K562 (cell line): ENCODE results near the gene KIF17. TPM values are rescaled to one million over a fixed set of nuclear protein-coding genes. Genes with fewer than 3 reads are reported as not detected.
A peak's percentile ranks its signal among the peaks of the same experiment; 100 is the strongest.

Source experiments
- ARID1B ChIP-seq: fragments of 450-650 bp; IDR thresholded peaks from 2 replicates; pipeline ENCODE4 v1.6.1; 2016; ENCODE audit warnings: antibody characterized with exemption, mild to moderate bottlenecking, inconsistent platforms
- CAMTA2 ChIP-seq: fragments of 250-450 bp; sonication (Bioruptor Pico); conservative IDR thresholded peaks from 2 replicates; pipeline ENCODE4 v1.5.1; 2022
- ETV6 ChIP-seq, 3 experiments: fragments of 150-350 bp in 1 of 3; sonication (generic) in 1 of 3; formaldehyde crosslinking in 1 of 3; IDR thresholded peaks; 2 replicates each; pipeline versions ENCODE4 v1.6.1 to v1.8.0; 2014 to 2022; ENCODE audit warnings: borderline replicate concordance in 2 of 3, low read depth in 2 of 3, antibody characterized with exemption in 1 of 3, low read length in 1 of 3, mild to moderate bottlenecking in 1 of 3, missing genetic modification reagents in 1 of 3
- FOS ChIP-seq: IDR thresholded peaks from 3 replicates; pipeline ENCODE4 v1.6.1; 2011; ENCODE audit not compliant: insufficient read length; ENCODE audit errors: extremely low read depth
- HDAC3 ChIP-seq: fragments of 450-650 bp; IDR thresholded peaks from 2 replicates; pipeline ENCODE4 v1.6.1; 2018; ENCODE audit warnings: borderline replicate concordance, mild to moderate bottlenecking, moderate library complexity; ENCODE audit not compliant: partially characterized antibody
- HMG20B ChIP-seq: fragments of 250-450 bp; sonication (Bioruptor Pico); IDR thresholded peaks from 2 replicates; pipeline ENCODE4 v1.5.0; 2021; ENCODE audit warnings: mild to moderate bottlenecking
- HOXB6 ChIP-seq: fragments of 250-450 bp; sonication (Bioruptor Pico); IDR thresholded peaks from 2 replicates; pipeline ENCODE4 v1.5.1; 2022; ENCODE audit warnings: mild to moderate bottlenecking, borderline replicate concordance
- JUND ChIP-seq, 2 experiments: IDR thresholded peaks; 2 replicates in 1 of 2; 3 replicates in 1 of 2; pipeline ENCODE4 v1.6.1; 2011; ENCODE audit warnings: borderline replicate concordance in 2 of 2, low read depth in 2 of 2, low read length in 2 of 2, improper control_type of control experiment in 1 of 2, missing biosample characterization in 1 of 2, missing genetic modification characterization in 1 of 2, missing genetic modification reagents in 1 of 2
- KDM1A ChIP-seq, 2 experiments: fragments of 450-650 bp; IDR thresholded peaks; 2 replicates each; pipeline ENCODE4 v1.6.1; 2016; ENCODE audit warnings: mild to moderate bottlenecking in 2 of 2
- PPARD ChIP-seq: fragments of 250-450 bp; sonication (Bioruptor Pico); IDR thresholded peaks from 2 replicates; pipeline ENCODE4 v1.8.0; 2022; ENCODE audit warnings: inconsistent platforms, mild to moderate bottlenecking, moderate library complexity
- PTRF ChIP-seq: fragments of 450-650 bp; IDR thresholded peaks from 2 replicates; pipeline ENCODE4 v1.6.1; 2016; ENCODE audit warnings: mild to moderate bottlenecking, missing genetic modification characterization, missing compliant biosample characterization
- SAFB ChIP-seq: fragments of 200-400 bp; formaldehyde crosslinking; IDR thresholded peaks from 2 replicates; pipeline ENCODE4 v1.6.1; 2017; ENCODE audit warnings: low read depth, low read length, borderline replicate concordance
- STAT5B ChIP-seq: fragments of 250-450 bp; sonication (Bioruptor Pico); IDR thresholded peaks from 2 replicates; pipeline ENCODE4 v1.8.0; 2021; ENCODE audit warnings: mild to moderate bottlenecking, inconsistent platforms
- TAF1 ChIP-seq: IDR thresholded peaks from 2 replicates; pipeline ENCODE4 v1.6.1; 2011; ENCODE audit warnings: mild to moderate bottlenecking, low read length, moderate library complexity; ENCODE audit not compliant: insufficient read depth, control insufficient read depth, severe bottlenecking; ENCODE audit errors: extremely low read depth
- YBX1 ChIP-seq: fragments of 450-650 bp; IDR thresholded peaks from 2 replicates; pipeline ENCODE4 v1.7.1; 2016; ENCODE audit warnings: mild to moderate bottlenecking
- ZNF384 ChIP-seq: IDR thresholded peaks from 2 replicates; pipeline ENCODE4 v1.6.1; 2012; ENCODE audit warnings: low read depth, low read length, improper control_type of control experiment
- ZNF695 ChIP-seq: fragments of 450-650 bp; formaldehyde crosslinking; IDR thresholded peaks from 2 replicates; pipeline ENCODE4 v1.4.0; 2020; ENCODE audit warnings: mild to moderate bottlenecking, moderate library complexity
- polyA plus RNA-seq, 8 experiments: library from polyadenylated mRNA; depleted of rRNA in 4 of 8; stranded (reverse) in 5 of 8; unstranded in 3 of 8; fragments of >200 nt; fragmentation: Nextera tagmentation in 2 of 8; fragmentation: Illumina TruSeq in 1 of 8; extraction: Ambion mirVana in 2 of 8; extraction: Trizol in 1 of 8; gene quantifications; 2 replicates each; pipeline versions ENCODE4 v1.2.1 to v1.2.3, GENCODE V29; 2011 to 2014; ENCODE audit warnings: inconsistent platforms in 1 of 8, missing spikeins in 1 of 8
- total RNA-seq, 7 experiments: library from RNA; depleted of rRNA in 6 of 7; stranded (reverse); fragments of >200 nt in 6 of 7; fragmentation: Illumina TruSeq in 2 of 7; extraction: Trizol in 2 of 7; gene quantifications; 2 replicates each; pipeline versions ENCODE4 v1.2.1 to v1.2.3, GENCODE V29; 2011 to 2021; ENCODE audit warnings: low replicate concordance in 1 of 7
- TF ChIP-seq, protein P1 (sequence below), 2 experiments: fragments of 450-650 bp in 1 of 2; sonication (generic) in 1 of 2; formaldehyde crosslinking in 1 of 2; IDR thresholded peaks in 1 of 2; conservative IDR thresholded peaks in 1 of 2; 2 replicates each; pipeline versions ENCODE4 v1.6.1 to v1.8.1; 2016 to 2023; ENCODE audit warnings: mild to moderate bottlenecking in 2 of 2, moderate library complexity in 2 of 2, inconsistent platforms in 1 of 2, missing genetic modification reagents in 1 of 2
- TF ChIP-seq, protein P2 (sequence below): sonication (generic); formaldehyde crosslinking; IDR thresholded peaks from 2 replicates; pipeline ENCODE4 v1.8.1; 2023; ENCODE audit warnings: mild to moderate bottlenecking, missing genetic modification reagents
- TF ChIP-seq, protein P3 (sequence below): fragments of 450-650 bp; formaldehyde crosslinking; IDR thresholded peaks from 2 replicates; pipeline ENCODE4 v1.4.0; 2020; ENCODE audit warnings: mild to moderate bottlenecking, mixed read lengths
- TF ChIP-seq, protein P4 (sequence below): fragments of 450-650 bp; formaldehyde crosslinking; IDR thresholded peaks from 2 replicates; pipeline ENCODE4 v1.4.0; 2020; ENCODE audit warnings: mild to moderate bottlenecking, moderate library complexity

Gene KIF17
- total and polyA plus RNA-seq, 9 of the 15 experiments (the other 6 are each of a cell fraction or from before 2014, with no cell fraction given) = 0.04 to 0.47 (median 0.18) TPM; not detected in 5

DNA sequence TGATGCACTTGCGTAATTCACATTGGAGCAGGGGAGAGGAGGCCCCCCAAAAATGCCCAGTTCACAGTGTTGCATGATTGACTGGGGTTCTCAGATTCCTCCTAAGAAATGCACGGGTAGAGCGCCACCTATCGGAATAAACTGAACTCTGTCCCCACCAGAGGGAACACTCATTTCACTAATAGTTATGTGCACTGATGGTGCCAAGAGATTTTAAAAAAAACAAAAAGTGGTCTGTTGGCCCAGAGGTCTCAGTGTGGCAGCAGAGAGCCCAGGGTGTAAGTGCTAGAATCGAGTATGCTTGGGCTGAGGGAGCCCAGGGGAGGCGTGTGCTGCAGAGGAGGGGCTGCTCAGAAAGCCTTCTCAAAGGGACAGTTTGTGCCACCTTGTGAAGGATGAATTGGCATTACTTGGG is 77.6 kb downstream of the KIF17 start (continued):
- TF ChIP-seq, protein P1, sequence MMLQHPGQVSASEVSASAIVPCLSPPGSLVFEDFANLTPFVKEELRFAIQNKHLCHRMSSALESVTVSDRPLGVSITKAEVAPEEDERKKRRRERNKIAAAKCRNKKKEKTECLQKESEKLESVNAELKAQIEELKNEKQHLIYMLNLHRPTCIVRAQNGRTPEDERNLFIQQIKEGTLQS (IDR thresholded peaks at IDR 0.05) = no peak
- TF ChIP-seq, protein P1 (CRISPR knock-in tag; conservative IDR thresholded peaks at IDR 0.05) = no peak
- no peak for TF ChIP-seq ARID1B
- no peak for TF ChIP-seq YBX1
- TF ChIP-seq KDM1A (IDR thresholded peaks at IDR 0.05) = no peak
- no peak for TF ChIP-seq PPARD (CRISPR knock-in tag)
- TF ChIP-seq ZNF384 = peak; percentile 64
- TF ChIP-seq PTRF (tag) = no peak
- no peak for TF ChIP-seq SAFB
- TF ChIP-seq JUND (IDR thresholded peaks at IDR 0.05; ENCODE audit: borderline replicate concordance, low read depth, low read length) = no peak
- no peak for TF ChIP-seq JUND (tag; IDR thresholded peaks at IDR 0.05; ENCODE audit: borderline replicate concordance, low read depth, low read length)
- no peak for TF ChIP-seq TAF1
- TF ChIP-seq, protein P2, sequence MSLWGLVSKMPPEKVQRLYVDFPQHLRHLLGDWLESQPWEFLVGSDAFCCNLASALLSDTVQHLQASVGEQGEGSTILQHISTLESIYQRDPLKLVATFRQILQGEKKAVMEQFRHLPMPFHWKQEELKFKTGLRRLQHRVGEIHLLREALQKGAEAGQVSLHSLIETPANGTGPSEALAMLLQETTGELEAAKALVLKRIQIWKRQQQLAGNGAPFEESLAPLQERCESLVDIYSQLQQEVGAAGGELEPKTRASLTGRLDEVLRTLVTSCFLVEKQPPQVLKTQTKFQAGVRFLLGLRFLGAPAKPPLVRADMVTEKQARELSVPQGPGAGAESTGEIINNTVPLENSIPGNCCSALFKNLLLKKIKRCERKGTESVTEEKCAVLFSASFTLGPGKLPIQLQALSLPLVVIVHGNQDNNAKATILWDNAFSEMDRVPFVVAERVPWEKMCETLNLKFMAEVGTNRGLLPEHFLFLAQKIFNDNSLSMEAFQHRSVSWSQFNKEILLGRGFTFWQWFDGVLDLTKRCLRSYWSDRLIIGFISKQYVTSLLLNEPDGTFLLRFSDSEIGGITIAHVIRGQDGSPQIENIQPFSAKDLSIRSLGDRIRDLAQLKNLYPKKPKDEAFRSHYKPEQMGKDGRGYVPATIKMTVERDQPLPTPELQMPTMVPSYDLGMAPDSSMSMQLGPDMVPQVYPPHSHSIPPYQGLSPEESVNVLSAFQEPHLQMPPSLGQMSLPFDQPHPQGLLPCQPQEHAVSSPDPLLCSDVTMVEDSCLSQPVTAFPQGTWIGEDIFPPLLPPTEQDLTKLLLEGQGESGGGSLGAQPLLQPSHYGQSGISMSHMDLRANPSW (CRISPR knock-in tag) = peak; percentile 66; the same call in 1 of the 2 replicates
- TF ChIP-seq, protein P3, sequence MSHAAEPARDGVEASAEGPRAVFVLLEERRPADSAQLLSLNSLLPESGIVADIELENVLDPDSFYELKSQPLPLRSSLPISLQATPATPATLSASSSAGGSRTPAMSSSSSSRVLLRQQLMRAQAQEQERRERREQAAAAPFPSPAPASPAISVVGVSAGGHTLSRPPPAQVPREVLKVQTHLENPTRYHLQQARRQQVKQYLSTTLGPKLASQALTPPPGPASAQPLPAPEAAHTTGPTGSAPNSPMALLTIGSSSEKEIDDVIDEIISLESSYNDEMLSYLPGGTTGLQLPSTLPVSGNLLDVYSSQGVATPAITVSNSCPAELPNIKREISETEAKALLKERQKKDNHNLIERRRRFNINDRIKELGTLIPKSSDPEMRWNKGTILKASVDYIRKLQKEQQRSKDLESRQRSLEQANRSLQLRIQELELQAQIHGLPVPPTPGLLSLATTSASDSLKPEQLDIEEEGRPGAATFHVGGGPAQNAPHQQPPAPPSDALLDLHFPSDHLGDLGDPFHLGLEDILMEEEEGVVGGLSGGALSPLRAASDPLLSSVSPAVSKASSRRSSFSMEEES (CRISPR knock-in tag) = no peak
- no peak for TF ChIP-seq STAT5B (CRISPR knock-in tag)
- TF ChIP-seq FOS = no peak
- no peak for TF ChIP-seq CAMTA2 (CRISPR knock-in tag)
- TF ChIP-seq ZNF695 = no peak
- TF ChIP-seq HMG20B (CRISPR knock-in tag) = no peak
- TF ChIP-seq, protein P4, sequence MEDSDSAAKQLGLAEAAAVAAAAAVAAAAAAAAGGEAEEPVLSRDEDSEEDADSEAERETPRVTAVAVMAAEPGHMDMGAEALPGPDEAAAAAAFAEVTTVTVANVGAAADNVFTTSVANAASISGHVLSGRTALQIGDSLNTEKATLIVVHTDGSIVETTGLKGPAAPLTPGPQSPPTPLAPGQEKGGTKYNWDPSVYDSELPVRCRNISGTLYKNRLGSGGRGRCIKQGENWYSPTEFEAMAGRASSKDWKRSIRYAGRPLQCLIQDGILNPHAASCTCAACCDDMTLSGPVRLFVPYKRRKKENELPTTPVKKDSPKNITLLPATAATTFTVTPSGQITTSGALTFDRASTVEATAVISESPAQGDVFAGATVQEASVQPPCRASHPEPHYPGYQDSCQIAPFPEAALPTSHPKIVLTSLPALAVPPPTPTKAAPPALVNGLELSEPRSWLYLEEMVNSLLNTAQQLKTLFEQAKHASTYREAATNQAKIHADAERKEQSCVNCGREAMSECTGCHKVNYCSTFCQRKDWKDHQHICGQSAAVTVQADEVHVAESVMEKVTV (CRISPR knock-in tag) = peak; percentile 70
- TF ChIP-seq HDAC3 = no peak
- no peak for TF ChIP-seq ETV6 (IDR thresholded peaks at IDR 0.05; ENCODE audit: borderline replicate concordance in 1 of 2, low read depth in 2 of 2, low read length in 1 of 2)
- TF ChIP-seq ETV6 (CRISPR knock-in tag; IDR thresholded peaks at IDR 0.05; ENCODE audit: borderline replicate concordance) = no peak
- 0 out of 2 replicates have a peak, but pooled peaks have one; percentile 4 for TF ChIP-seq HOXB6 (CRISPR knock-in tag)
